Common myeloid progenitor, CD34-positive (primary cell): ENCODE data around the gene ZNF654.

Source experiments
- CTCF ChIA-PET: fragments of 350-600 bp; sonication (Branson Sonifier 250); formaldehyde crosslinking; loops from one replicate; lab custom pipeline; 2021; ENCODE audit warnings: antibody characterized with exemption; lab: Charles Lee
- POLR2A ChIA-PET: fragments of 350-600 bp; sonication (Branson Sonifier 250); formaldehyde crosslinking; loops from one replicate; lab custom pipeline; 2021; ENCODE audit warnings: antibody characterized with exemption; lab: Charles Lee
- DNase-seq, 3 donors: peaks; one replicate each; pipeline versions ENCODE4 v3.0.0 to v3.0.0-alpha.2; 2013
- H3K27ac ChIP-seq, 2 experiments: 1 replicate in 1 of 2; 2 replicates in 1 of 2; pipeline ENCODE4 v1.7.0; 2013; ENCODE audit warnings: inconsistent platforms in 2 of 2, low read length in 2 of 2, mild to moderate bottlenecking in 2 of 2, low read depth in 1 of 2, moderate library complexity in 1 of 2; ENCODE audit not compliant: severe bottlenecking in 2 of 2, insufficient read depth in 1 of 2, poor library complexity in 1 of 2
- H3K27me3 ChIP-seq, 5 experiments: replicated peaks in 2 of 5; 1 replicate in 3 of 5; 2 replicates in 2 of 5; pipeline versions ENCODE4 v1.6.1 to v1.7.0; 2013; ENCODE audit warnings: low read length in 4 of 5, mild to moderate bottlenecking in 2 of 5, moderate library complexity in 2 of 5, inconsistent platforms in 1 of 5; ENCODE audit not compliant: insufficient read depth in 5 of 5, control insufficient read depth in 4 of 5
- H3K36me3 ChIP-seq, 4 experiments: 1 replicate in 2 of 4; 2 replicates in 2 of 4; pipeline versions ENCODE4 v1.6.1 to v1.7.0; 2013; ENCODE audit warnings: low read length in 3 of 4, control low read depth in 1 of 4, mild to moderate bottlenecking in 1 of 4; ENCODE audit not compliant: control insufficient read depth in 4 of 4, insufficient read depth in 4 of 4
- H3K4me1 ChIP-seq, 4 experiments: 1 replicate in 3 of 4; 2 replicates in 1 of 4; pipeline versions ENCODE4 v1.6.1 to v1.7.1; 2013; ENCODE audit warnings: low read length in 3 of 4, mild to moderate bottlenecking in 3 of 4, control low read depth in 1 of 4, inconsistent platforms in 1 of 4, moderate library complexity in 1 of 4; ENCODE audit not compliant: control insufficient read depth in 4 of 4, insufficient read depth in 4 of 4; ENCODE audit errors: control extremely low read depth in 1 of 4
- H3K4me3 ChIP-seq, 7 experiments: 1 replicate in 4 of 7; 2 replicates in 3 of 7; pipeline versions ENCODE4 v1.5.1 to v1.7.0; 2013; ENCODE audit warnings: mild to moderate bottlenecking in 7 of 7, low read length in 6 of 7, moderate library complexity in 6 of 7, inconsistent platforms in 2 of 7, low read depth in 2 of 7, control low read depth in 1 of 7; ENCODE audit not compliant: insufficient read depth in 4 of 7, control insufficient read depth in 1 of 7; ENCODE audit errors: extremely low read depth in 1 of 7
- H3K9me3 ChIP-seq, 5 experiments: 1 replicate in 4 of 5; 2 replicates in 1 of 5; pipeline versions ENCODE4 v1.6.1 to v1.7.1; 2013; ENCODE audit warnings: low read length in 4 of 5, mild to moderate bottlenecking in 2 of 5, inconsistent platforms in 1 of 5, low read depth in 1 of 5, moderate library complexity in 1 of 5; ENCODE audit not compliant: control insufficient read depth in 4 of 5, insufficient read depth in 2 of 5; ENCODE audit errors: control extremely low read depth in 1 of 5
- WGBS: methylation state at CpG from one replicate; pipeline ENCODE4 v1.1.5; 2013; ENCODE audit not compliant: insufficient coverage; 5-methylcytosine and 5-hydroxymethylcytosine counted together

ZNF654 gene

GRCh38 chr3:88150806-88151205 is 91.8 kb downstream of the ZNF654 start:
- peaks cover 10 to 30% (median 19%) of the 10 kb centered on the region in 4 experiments for H3K4me1 ChIP-seq
- 0% methylated on average over 1 of the region's 6 CpGs for WGBS
- ChIA-PET CTCF (interaction anchor here (1.0 to 2.8 kb wide), 4 partner anchors 19 to 90 kb away, joined by 3 to 9 read pairs (median 4); no protein-coding TSS in a partner anchor), POLR2A (no interaction called here)
- H3K36me3 ChIP-seq, result peaks cover under 1 to 18% (median 12%) of the 10 kb centered on the region in 4 experiments
- H3K27me3 ChIP-seq, result no peaks in the 10 kb centered on the region
- peak overlapping the region; percentile 85 to 95 for H3K27ac ChIP-seq
- H3K4me3 ChIP-seq, result peak overlapping the region in 6 of 7 experiments; percentile 91 to 100 (median 98)
- DNase-seq, result peak; percentile 52 to 86 (median 73)
- no peaks in the 10 kb centered on the region for H3K9me3 ChIP-seq

- POLR2A ChIA-PET, result no interaction called here
- peak overlapping the region in 1 of 2 experiments; percentile 41 for H3K27ac ChIP-seq
Observed at GRCh38 chr3:88151358-88151757, 92.3 kb downstream of the ZNF654 start.

GRCh38 chr3:88152841-88153240 is 93.8 kb downstream of the ZNF654 start:
- Histone ChIP-seq H3K4me3 (no peak overlapping the region), H3K9me3 (no peaks in the 10 kb centered on the region), H3K4me1 (peaks cover 7 to 28% (median 16%) of the 10 kb centered on the region in 4 experiments), H3K27me3 (no peaks in the 10 kb centered on the region), H3K27ac (no peak overlapping the region), H3K36me3 (peaks cover 9 to 36% (median 26%) of the 10 kb centered on the region in 4 experiments)
- ChIA-PET CTCF (no interaction called here), POLR2A (no interaction called here)
- no CpG with 5 or more reads among the region's 2 CpGs for WGBS
- DNase-seq, result peak in 2 of 3 donors; percentile 6 to 11

More at GRCh38 chr3:88151358-88151757, 92.3 kb downstream of the ZNF654 start:
- peak in 2 of 3 donors; percentile 24 to 33 for DNase-seq
- 40% methylated on average over 1 of the region's 4 CpGs for WGBS
- H3K27me3 ChIP-seq, result no peaks in the 10 kb centered on the region
- peaks cover 6 to 23% (median 16%) of the 10 kb centered on the region in 4 experiments for H3K36me3 ChIP-seq
- H3K4me3 ChIP-seq, result peak overlapping the region in 6 of 7 experiments; percentile 47 to 100 (median 98)
- H3K9me3 ChIP-seq, result no peaks in the 10 kb centered on the region
- CTCF ChIA-PET, result interaction anchor here (1.0 to 2.8 kb wide), 3 partner anchors 20 to 91 kb away, joined by 3 to 9 read pairs (median 5); no protein-coding TSS in a partner anchor
- H3K4me1 ChIP-seq, result peaks cover 10 to 30% (median 19%) of the 10 kb centered on the region in 4 experiments

- Histone ChIP-seq H3K27me3 (no peaks in the 10 kb centered on the region), H3K9me3 (no peaks in the 10 kb centered on the region), H3K27ac (no peak overlapping the region), H3K36me3 (peaks cover 4 to 10% (median 6%) of the 10 kb centered on the region in 4 experiments), H3K4me3 (no peak overlapping the region), H3K4me1 (no peaks in the 10 kb centered on the region)
- no CpG with 5 or more reads among the region's 2 CpGs for WGBS
- no peak for DNase-seq
- POLR2A ChIA-PET, result no interaction called here
- CTCF ChIA-PET, result interaction anchor here (1.9 kb wide), 1 partner anchor 12 kb away, joined by 4 read pairs; no protein-coding TSS in a partner anchor
Observed at GRCh38 chr3:88166419-88166971, 107.4 kb downstream of the ZNF654 start.

GRCh38 chr3:88167173-88167572 is 108.1 kb downstream of the ZNF654 start:
- Histone ChIP-seq H3K4me3 (no peak overlapping the region), H3K36me3 (peaks cover 2 to 10% (median 4%) of the 10 kb centered on the region in 4 experiments), H3K27ac (no peak overlapping the region), H3K27me3 (no peaks in the 10 kb centered on the region), H3K9me3 (no peaks in the 10 kb centered on the region), H3K4me1 (no peaks in the 10 kb centered on the region)
- CTCF ChIA-PET, result interaction anchor here (0.6 to 1.9 kb wide), 3 partner anchors 11 to 344 kb away, joined by 4 to 5 read pairs (median 4); no protein-coding TSS in a partner anchor
- 100% methylated on average over 3 of the region's 6 CpGs for WGBS
- POLR2A ChIA-PET, result no interaction called here
- no peak for DNase-seq

GRCh38 chr3:88167704-88168103 is 108.6 kb downstream of the ZNF654 start:
- Histone ChIP-seq H3K9me3 (no peaks in the 10 kb centered on the region), H3K27ac (no peak overlapping the region), H3K4me3 (no peak overlapping the region), H3K36me3 (peaks cover 0 to 10% (median 4%) of the 10 kb centered on the region in 4 experiments), H3K27me3 (no peaks in the 10 kb centered on the region), H3K4me1 (no peaks in the 10 kb centered on the region)
- 88% methylated on average over 1 of the region's 2 CpGs for WGBS
- ChIA-PET CTCF (interaction anchor here (0.6 to 1.9 kb wide), 3 partner anchors 11 to 345 kb away, joined by 4 to 5 read pairs (median 4); no protein-coding TSS in a partner anchor), POLR2A (no interaction called here)
- no peak for DNase-seq

- Histone ChIP-seq H3K4me1 (no peaks in the 10 kb centered on the region), H3K27ac (no peak overlapping the region), H3K9me3 (no peaks in the 10 kb centered on the region), H3K4me3 (no peak overlapping the region), H3K27me3 (no peaks in the 10 kb centered on the region), H3K36me3 (peaks cover 0 to 10% (median 4%) of the 10 kb centered on the region in 4 experiments)
- ChIA-PET CTCF (interaction anchor here (1.6 kb wide), 1 partner anchor 10 kb away, joined by 5 read pairs; no protein-coding TSS in a partner anchor), POLR2A (no interaction called here)
- DNase-seq, result no peak
- 70% methylated on average over 3 of the region's 5 CpGs for WGBS
Observed at GRCh38 chr3:88168171-88168570, 109.1 kb downstream of the ZNF654 start.
